ENCODE data around the gene DESI2. TPM values are rescaled to one million over a fixed set of nuclear protein-coding genes. Genes with fewer than 3 reads are reported as not detected.
A peak's percentile ranks its signal among the peaks of the same experiment; 100 is the strongest.
"Not testable (repeated sequence)": the region's sequence is repeated elsewhere in the genome, so short reads cannot be mapped to it uniquely, and the experiment has no call there.

Gene DESI2
- total RNA-seq, 1 donor from 2014 or later: 54.8 TPM

GRCh38 chr1:244665771-244666217, 12.9 kb downstream of the DESI2 start:
- FAIRE-seq (no peak), DNase-seq (ENCODE audit: low read depth) (no peak)
- H3K27me3 ChIP-seq (ENCODE audit: control insufficient read depth, insufficient read depth, low read length): no peaks in the 10 kb centered on the region
- H3K36me3 ChIP-seq (ENCODE audit: control insufficient read depth, insufficient read depth, low read length): no peaks in the 10 kb centered on the region
- no peak overlapping the region for H3K4me3 ChIP-seq (ENCODE audit: low read depth, low read length)
- no peak for TF ChIP-seq CTCF (IDR thresholded peaks at IDR 0.05; ENCODE audit: insufficient read depth, low read length, severe bottlenecking)

GRCh38 chr1:244666672-244667418, 13.9 kb downstream of the DESI2 start:
- not testable (repeated sequence) for H3K27me3 ChIP-seq (ENCODE audit: control insufficient read depth, insufficient read depth, low read length); H3K4me3 ChIP-seq (ENCODE audit: low read depth, low read length); FAIRE-seq; H3K36me3 ChIP-seq (ENCODE audit: control insufficient read depth, insufficient read depth, low read length); DNase-seq (ENCODE audit: low read depth)

- FAIRE-seq (no peak), DNase-seq (ENCODE audit: low read depth) (no peak)
- H3K27me3 ChIP-seq (ENCODE audit: control insufficient read depth, insufficient read depth, low read length): no peaks in the 10 kb centered on the region
- no peak for TF ChIP-seq CTCF (IDR thresholded peaks at IDR 0.05; ENCODE audit: insufficient read depth, low read length, severe bottlenecking)
- no peak overlapping the region for H3K4me3 ChIP-seq (ENCODE audit: low read depth, low read length)
- peaks cover 1% of the 10 kb centered on the region for H3K36me3 ChIP-seq (ENCODE audit: control insufficient read depth, insufficient read depth, low read length)
These were observed 14.9 kb downstream of the DESI2 start for GRCh38 chr1:244667797-244668196.

GRCh38 chr1:244672946-244673682, 20.2 kb downstream of the DESI2 start:
- Histone ChIP-seq H3K36me3 (ENCODE audit: control insufficient read depth, insufficient read depth, low read length) (peaks cover 1% of the 10 kb centered on the region), H3K27me3 (ENCODE audit: control insufficient read depth, insufficient read depth, low read length) (no peaks in the 10 kb centered on the region), H3K4me3 (ENCODE audit: low read depth, low read length) (no peak overlapping the region)
- TF ChIP-seq CTCF (IDR thresholded peaks at IDR 0.05; ENCODE audit: insufficient read depth, low read length, severe bottlenecking): no peak
- no peak for DNase-seq (ENCODE audit: low read depth)
- FAIRE-seq: no peak

GRCh38 chr1:244674446-244674845, 21.5 kb downstream of the DESI2 start:
- no peaks in the 10 kb centered on the region for H3K27me3 ChIP-seq (ENCODE audit: control insufficient read depth, insufficient read depth, low read length)
- DNase-seq (ENCODE audit: low read depth) (peak; percentile 75), FAIRE-seq (no peak)
- peaks cover 1% of the 10 kb centered on the region for H3K36me3 ChIP-seq (ENCODE audit: control insufficient read depth, insufficient read depth, low read length)
- H3K4me3 ChIP-seq (ENCODE audit: low read depth, low read length): no peak overlapping the region
- no peak for TF ChIP-seq CTCF (IDR thresholded peaks at IDR 0.05; ENCODE audit: insufficient read depth, low read length, severe bottlenecking)

- Histone ChIP-seq H3K27me3 (ENCODE audit: control insufficient read depth, insufficient read depth, low read length) (no peaks in the 10 kb centered on the region), H3K4me3 (ENCODE audit: low read depth, low read length) (no peak overlapping the region), H3K36me3 (ENCODE audit: control insufficient read depth, insufficient read depth, low read length) (peaks cover 1% of the 10 kb centered on the region)
- no peak for FAIRE-seq
- no peak for DNase-seq (ENCODE audit: low read depth)
- TF ChIP-seq CTCF (IDR thresholded peaks at IDR 0.05; ENCODE audit: insufficient read depth, low read length, severe bottlenecking): no peak
These were observed 22.2 kb downstream of the DESI2 start for GRCh38 chr1:244675167-244675566.
